GM12878 (cell line): ENCODE data around the gene SEMA4F. TPM values are rescaled to one million over a fixed set of nuclear protein-coding genes. Genes with fewer than 3 reads are reported as not detected.

Experiments
- ATAC-seq: fragments of 200-7000 bp; cut with Tn5 transposase; 3 replicates; pipeline ENCODE4 v1.9.1; 2020; ENCODE audit warnings: mild to moderate bottlenecking, moderate library complexity
- BruUV-seq: library from RNA; stranded (reverse); fragments of 400-500 nt; replicated peaks from 2 replicates; lab custom pipeline; 2021; lab: Mats Ljungman, UMichigan
- CTCF ChIA-PET: fragments of 300-600 bp; sonication (Branson Sonifier 250); formaldehyde crosslinking; extraction: SDS; loops from one replicate; lab custom pipeline; 2021; ENCODE audit warnings: inconsistent platforms; lab: Yijun Ruan, JAX
- POLR2A ChIA-PET: fragments of 350-600 bp; formaldehyde crosslinking; extraction: SDS; loops from one replicate; lab custom pipeline; 2021; ENCODE audit warnings: inconsistent platforms; lab: Charles Lee
- RAD21 ChIA-PET: fragments of 300-600 bp; sonication (Branson Sonifier 250); formaldehyde crosslinking; loops from one replicate; lab custom pipeline; 2023; ENCODE audit warnings: antibody characterized with exemption; ENCODE audit not compliant: unreplicated experiment; lab: Charles Lee
- SMC1A ChIA-PET: fragments of 300-600 bp; sonication (Branson Sonifier 250); formaldehyde crosslinking; loops from one replicate; lab custom pipeline; 2023; ENCODE audit not compliant: unreplicated experiment, uncharacterized antibody; lab: Charles Lee
- DNase-seq: peaks from one replicate; pipeline ENCODE4 v3.0.0-alpha.2; 2011; ENCODE audit warnings: low read depth, low spot score
- FAIRE-seq: peaks from 3 replicates; lab custom pipeline; 2011; peaks lifted over from hg19 to GRCh38; lab: Jason Lieb, UNC
- H2AFZ ChIP-seq: 2 replicates; pipeline ENCODE4 v1.6.0; 2011; ENCODE audit warnings: low read depth, low read length, control low read depth; ENCODE audit not compliant: control insufficient read depth
- H3K27ac ChIP-seq: 2 replicates; pipeline ENCODE4 v1.5.1; 2011; ENCODE audit warnings: control low read depth; ENCODE audit not compliant: control insufficient read depth, insufficient read depth
- H3K27me3 ChIP-seq, 2 experiments: replicated peaks in 1 of 2; 2 replicates each; pipeline versions ENCODE4 v1.6.0 to v1.6.1; 2011; ENCODE audit warnings: low read length in 1 of 2; ENCODE audit not compliant: control insufficient read depth in 2 of 2, insufficient read depth in 2 of 2
- H3K36me3 ChIP-seq, 2 experiments: 2 replicates each; pipeline ENCODE4 v1.5.1; 2011; ENCODE audit warnings: low read length in 1 of 2; ENCODE audit not compliant: control insufficient read depth in 2 of 2, insufficient read depth in 2 of 2
- H3K4me1 ChIP-seq: 2 replicates; pipeline ENCODE4 v1.6.1; 2011; ENCODE audit warnings: mild to moderate bottlenecking, low read length, moderate library complexity, mixed read lengths; ENCODE audit not compliant: control insufficient read depth, insufficient read depth
- H3K4me2 ChIP-seq: 2 replicates; pipeline ENCODE4 v1.6.0; 2011; ENCODE audit warnings: control low read depth; ENCODE audit not compliant: control insufficient read depth, insufficient read depth
- H3K4me3 ChIP-seq: fragments of 200-600 bp; sonication (generic); 2 replicates; pipeline ENCODE4 v1.5.1; 2016
- H3K79me2 ChIP-seq: 2 replicates; pipeline ENCODE4 v1.6.0; 2011; ENCODE audit warnings: low read length; ENCODE audit not compliant: control insufficient read depth, insufficient read depth
- H3K9ac ChIP-seq: 2 replicates; pipeline ENCODE4 v1.8.0; 2011; ENCODE audit warnings: low read length, control low read depth, mixed read lengths; ENCODE audit not compliant: control insufficient read depth, insufficient read depth
- H3K9me3 ChIP-seq: replicated peaks from 3 replicates; pipeline ENCODE4 v1.5.1; 2011; ENCODE audit warnings: mild to moderate bottlenecking, low read length; ENCODE audit not compliant: control insufficient read depth, insufficient read depth
- H4K20me1 ChIP-seq: 2 replicates; pipeline ENCODE4 v1.6.0; 2011; ENCODE audit not compliant: control insufficient read depth, insufficient read depth
- CBX5 ChIP-seq: sonication (generic); IDR thresholded peaks from 2 replicates; pipeline ENCODE4 v1.6.1; 2016; ENCODE audit warnings: low read depth, moderate library complexity, mild to moderate bottlenecking, inconsistent platforms
- CHD2 ChIP-seq: IDR thresholded peaks from 2 replicates; pipeline ENCODE4 v1.6.1; 2011; ENCODE audit warnings: low read depth, low read length, improper control_type of control experiment, borderline replicate concordance
- DPF2 ChIP-seq: fragments of 450-650 bp; IDR thresholded peaks from 2 replicates; pipeline ENCODE4 v1.6.1; 2017; ENCODE audit warnings: mild to moderate bottlenecking
- HDGF ChIP-seq: fragments of 450-650 bp; IDR thresholded peaks from 2 replicates; pipeline ENCODE4 v1.6.1; 2016; ENCODE audit warnings: antibody characterized with exemption
- HSF1 ChIP-seq: fragments of 150-350 bp; IDR thresholded peaks from 2 replicates; pipeline ENCODE4 v1.6.1; 2014; ENCODE audit warnings: mild to moderate bottlenecking, low read depth, low read length
- IRF3 ChIP-seq: fragments of 450-650 bp; IDR thresholded peaks from 2 replicates; pipeline ENCODE4 v1.6.1; 2014; ENCODE audit warnings: mild to moderate bottlenecking
- IRF4 ChIP-seq: IDR thresholded peaks from 2 replicates; pipeline ENCODE4 v1.6.1; 2011; ENCODE audit warnings: low read depth, low read length
- JUNB ChIP-seq: IDR thresholded peaks from 2 replicates; pipeline ENCODE4 v1.6.1; 2016; ENCODE audit warnings: antibody characterized with exemption, mild to moderate bottlenecking
- MYC ChIP-seq: IDR thresholded peaks from 2 replicates; pipeline ENCODE4 v1.6.1; 2011; ENCODE audit warnings: mild to moderate bottlenecking, low read length, moderate library complexity, inconsistent platforms; ENCODE audit not compliant: insufficient read depth, insufficient replicate concordance, insufficient read length, severe bottlenecking
- NBN ChIP-seq: fragments of 450-650 bp; IDR thresholded peaks from 2 replicates; pipeline ENCODE4 v1.6.1; 2016
- NFYA ChIP-seq: IDR thresholded peaks from 2 replicates; pipeline ENCODE4 v1.6.1; 2011; ENCODE audit warnings: low read depth, mild to moderate bottlenecking, low read length, improper control_type of control experiment, borderline replicate concordance
- PAX8 ChIP-seq: fragments of 450-650 bp; IDR thresholded peaks from 2 replicates; pipeline ENCODE4 v1.6.1; 2017; ENCODE audit warnings: mild to moderate bottlenecking, moderate library complexity
- POLR2AphosphoS2 ChIP-seq: IDR thresholded peaks from 2 replicates; pipeline ENCODE4 v1.6.1; 2011; ENCODE audit warnings: low read depth, mild to moderate bottlenecking, low read length, improper control_type of control experiment, moderate library complexity
- RCOR1 ChIP-seq: conservative IDR thresholded peaks from 2 replicates; pipeline ENCODE4 v1.6.1; 2012; ENCODE audit warnings: low read depth, low read length, improper control_type of control experiment
- RELA ChIP-seq: fragments of 450-650 bp; IDR thresholded peaks from 2 replicates; pipeline ENCODE4 v1.8.0; 2014; ENCODE audit warnings: borderline replicate concordance; ENCODE audit not compliant: partially characterized antibody
- TAF1 ChIP-seq: IDR thresholded peaks from 2 replicates; pipeline ENCODE4 v1.6.1; 2011; ENCODE audit warnings: mild to moderate bottlenecking, low read depth, low read length, borderline replicate concordance
- ZNF207 ChIP-seq: fragments of 450-650 bp; IDR thresholded peaks from 2 replicates; pipeline ENCODE4 v1.6.1; 2014; ENCODE audit warnings: antibody characterized with exemption, mild to moderate bottlenecking, borderline replicate concordance
- ZNF384 ChIP-seq: IDR thresholded peaks from 2 replicates; pipeline ENCODE4 v1.6.1; 2012; ENCODE audit warnings: low read depth, mild to moderate bottlenecking, low read length, improper control_type of control experiment, borderline replicate concordance
- WGBS: methylation state at CpG from one replicate; pipeline ENCODE4 v1.1.6; 2016; ENCODE audit warnings: low lambda C conversion rate; ENCODE audit not compliant: insufficient replicate concordance, insufficient coverage; ENCODE audit errors: missing lambda C conversion rate; 5-methylcytosine and 5-hydroxymethylcytosine counted together
- in situ Hi-C: fragments of 300-500 bp; cut with MboI; formaldehyde crosslinking; loops from 9 replicates; pipeline ENCODE4 v1.14.3; 2018; ENCODE audit warnings: mixed read lengths
- intact Hi-C: fragments of 100-400 bp; cut with micrococcal nuclease; formaldehyde crosslinking; loops from one replicate; pipeline ENCODE4 v1.14.2; 2022; ENCODE audit not compliant: unreplicated experiment
- polyA plus RNA-seq, 11 experiments: library from polyadenylated mRNA; depleted of rRNA in 4 of 11; unstranded in 6 of 11; stranded (reverse) in 5 of 11; fragments of >200 nt; fragmentation: Nextera tagmentation in 4 of 11; fragmentation: Illumina TruSeq in 1 of 11; extraction: Ambion mirVana in 4 of 11; extraction: Trizol in 1 of 11; gene quantifications; 1 replicate in 1 of 11; 2 replicates in 10 of 11; pipeline versions ENCODE4 v1.2.1 to v1.2.3, GENCODE V29; 2011 to 2016; ENCODE audit warnings: inconsistent platforms in 2 of 11, missing spikeins in 2 of 11, low read depth in 1 of 11
- total RNA-seq, 4 experiments: library from RNA; depleted of rRNA in 3 of 4; stranded (reverse); fragments of >200 nt in 3 of 4; fragmentation: Illumina TruSeq in 1 of 4; extraction: Trizol in 1 of 4; gene quantifications; 2 replicates each; pipeline versions ENCODE4 v1.2.1 to v1.2.3, GENCODE V29; 2013 to 2021

The SEMA4F gene
- total and polyA plus RNA-seq, 10 of the 15 experiments (the other 5 are each of a cell fraction or from before 2014, with no cell fraction given): 0.26 to 3.0 (median 2.1) TPM

GRCh38 chr2:74639550-74639949 lies 14.5 kb upstream of the SEMA4F start:
- H3K4me3 ChIP-seq: no peak overlapping the region
- H3K36me3 ChIP-seq: no peaks in the 10 kb centered on the region
- ATAC-seq: no peak
- 2% methylated on average over 2 of the region's 2 CpGs for whole genome bisulfite sequencing
- no peak overlapping the region for H3K4me2 ChIP-seq
- H3K27ac ChIP-seq: no peak overlapping the region
- FAIRE-seq: no peak
- in situ Hi-C loops (no loop called here), intact Hi-C loops (no loop called here)
- no peaks in the 10 kb centered on the region for H4K20me1 ChIP-seq
- H3K9ac ChIP-seq: no peak overlapping the region
- RAD21 ChIA-PET: no interaction called here
- H3K79me2 ChIP-seq: no peaks in the 10 kb centered on the region
- SMC1A ChIA-PET: no interaction called here
- BruUV-seq: no TSS peak
- H3K27me3 ChIP-seq: peaks cover 0 to 2% of the 10 kb centered on the region in 2 experiments; a peak in 1 of 4 replicates
- H3K9me3 ChIP-seq: no peaks in the 10 kb centered on the region
- POLR2A ChIA-PET: no interaction called here
- DNase-seq: no peak
- CTCF ChIA-PET: no interaction called here
- TF ChIP-seq HDGF (no peak), MYC (no peak)
- H2AFZ ChIP-seq: no peak overlapping the region
- H3K4me1 ChIP-seq: no peaks in the 10 kb centered on the region

GRCh38 chr2:74645344-74645743 lies 8.7 kb upstream of the SEMA4F start:
- Histone ChIP-seq H3K9me3 (no peaks in the 10 kb centered on the region; the same call in 2 of the 3 replicates), H3K36me3 (no peaks in the 10 kb centered on the region), H3K4me2 (no peak overlapping the region), H3K4me1 (no peaks in the 10 kb centered on the region), H3K4me3 (no peak overlapping the region), H3K27ac (no peak overlapping the region), H3K9ac (no peak overlapping the region), H3K79me2 (no peaks in the 10 kb centered on the region), H2AFZ (no peak overlapping the region), H4K20me1 (no peaks in the 10 kb centered on the region), H3K27me3 (peaks cover 0 to 2% of the 10 kb centered on the region in 2 experiments; a peak in 1 of 4 replicates)
- WGBS: 28% methylated on average over 4 of the region's 4 CpGs
- ChIA-PET POLR2A (no interaction called here), SMC1A (interaction anchor here (1.8 kb wide), 1 partner anchor 13 kb away, joined by 4 read pairs; no protein-coding TSS in a partner anchor), RAD21 (interaction anchor here (0.6 kb wide), 1 partner anchor 17 kb away, joined by 3 read pairs; no protein-coding TSS in a partner anchor), CTCF (interaction anchor here (1.8 kb wide), 1 partner anchor 9 kb away, joined by 7 read pairs; the partner anchor contains the start of gene SEMA4F)
- intact Hi-C loops: no loop called here
- no TSS peak for BruUV-seq
- no peak for DNase-seq
- in situ Hi-C loops: no loop called here
- FAIRE-seq: no peak
- ATAC-seq: no peak
- no peak for TF ChIP-seq CBX5
- TF ChIP-seq RELA: no peak
- no peak for TF ChIP-seq HSF1
- no peak for TF ChIP-seq NBN
- TF ChIP-seq IRF3: no peak
- no peak for TF ChIP-seq RCOR1
- no peak for TF ChIP-seq NFYA
- no peak for TF ChIP-seq HDGF
- no peak for TF ChIP-seq TAF1
- no peak for TF ChIP-seq CHD2
- no peak for TF ChIP-seq ZNF207
- TF ChIP-seq JUNB: no peak
- no peak for TF ChIP-seq ZNF384
- TF ChIP-seq IRF4: no peak
- no peak for TF ChIP-seq DPF2
- no peak for TF ChIP-seq PAX8
- TF ChIP-seq POLR2AphosphoS2: no peak
